HepG2 (cell line): Measurements from ENCODE around the gene SGPL1. TPM values are rescaled to one million over a fixed set of nuclear protein-coding genes. Genes with fewer than 3 reads are reported as not detected.

Source experiments
- ATAC-seq: fragments of 200-7000 bp; cut with Tn5 transposase; 3 replicates; pipeline ENCODE4 v1.9.1; 2020; ENCODE audit warnings: mild to moderate bottlenecking, moderate library complexity
- BruUV-seq: library from RNA; stranded (reverse); fragments of 400-500 nt; replicated peaks from 2 replicates; lab custom pipeline; 2021; lab: Mats Ljungman, UMichigan
- CTCF ChIA-PET: fragments of 300-600 bp; formaldehyde crosslinking; extraction: SDS; loops from one replicate; lab custom pipeline; 2021; ENCODE audit warnings: low total read pairs, inconsistent platforms, low intra/inter-chr PET ratio; lab: Yijun Ruan, JAX
- POLR2A ChIA-PET: fragments of 350-600 bp; sonication (Branson Sonifier 250); formaldehyde crosslinking; loops from one replicate; lab custom pipeline; 2020; ENCODE audit warnings: antibody characterized with exemption, inconsistent platforms; lab: Yijun Ruan, JAX
- DNase-seq: peaks from one replicate; pipeline ENCODE4 v3.0.0-alpha.2; 2015; ENCODE audit warnings: low spot score
- FAIRE-seq: peaks from 3 replicates; lab custom pipeline; 2011; peaks lifted over from hg19 to GRCh38; lab: Jason Lieb, UNC
- H2AFZ ChIP-seq: one replicate; pipeline ENCODE4 v1.6.1; 2011; ENCODE audit warnings: low read length, inconsistent platforms
- H3K27ac ChIP-seq: fragments of 300-600 bp; 3 replicates; pipeline ENCODE4 v1.8.0; 2011; ENCODE audit warnings: mixed run types, mild to moderate bottlenecking, mixed read lengths, low read length, inconsistent platforms; ENCODE audit not compliant: insufficient read depth; ENCODE audit errors: extremely low read length
- H3K27me3 ChIP-seq, 2 experiments: fragments of 200-600 bp in 1 of 2; 2 replicates in 1 of 2; 3 replicates in 1 of 2; pipeline versions ENCODE4 v1.6.0 to v1.8.0; 2011; ENCODE audit warnings: low read length in 2 of 2, mild to moderate bottlenecking in 2 of 2, moderate library complexity in 2 of 2, inconsistent platforms in 1 of 2; ENCODE audit not compliant: insufficient read depth in 2 of 2, control insufficient read depth in 1 of 2
- H3K36me3 ChIP-seq, 2 experiments: fragments of 200-600 bp in 1 of 2; replicated peaks in 1 of 2; 2 replicates in 1 of 2; 3 replicates in 1 of 2; pipeline versions ENCODE4 v1.5.1 to v1.8.0; 2011; ENCODE audit warnings: low read length in 2 of 2, inconsistent platforms in 1 of 2; ENCODE audit not compliant: insufficient read depth in 2 of 2, control insufficient read depth in 1 of 2
- H3K4me1 ChIP-seq: 2 replicates; pipeline ENCODE4 v1.5.1; 2012; ENCODE audit warnings: low read length, inconsistent platforms; ENCODE audit not compliant: insufficient read depth
- H3K4me2 ChIP-seq: 2 replicates; pipeline ENCODE4 v1.6.0; 2011; ENCODE audit warnings: low read depth, low read length, inconsistent platforms
- H3K4me3 ChIP-seq, 3 experiments: fragments of 200-600 bp in 1 of 3; sonication (generic), shearing (Covaris generic) in 1 of 3; replicated peaks in 1 of 3; 2 replicates each; pipeline ENCODE4 v1.5.1; 2011 to 2016; ENCODE audit warnings: low read length in 3 of 3, inconsistent platforms in 2 of 3, low read depth in 2 of 3, mild to moderate bottlenecking in 2 of 3, control low read depth in 1 of 3, mixed read lengths in 1 of 3; ENCODE audit not compliant: insufficient read depth in 1 of 3
- H3K79me2 ChIP-seq: one replicate; pipeline ENCODE4 v1.6.1; 2011; ENCODE audit warnings: low read length, inconsistent platforms; ENCODE audit not compliant: insufficient read depth
- H3K9ac ChIP-seq: 2 replicates; pipeline ENCODE4 v1.6.0; 2011; ENCODE audit warnings: mild to moderate bottlenecking, low read depth, low read length, inconsistent platforms; ENCODE audit not compliant: insufficient read depth
- H3K9me3 ChIP-seq: 2 replicates; pipeline ENCODE4 v1.5.1; 2012; ENCODE audit warnings: mild to moderate bottlenecking, low read length
- H4K20me1 ChIP-seq: 2 replicates; pipeline ENCODE4 v1.6.0; 2011; ENCODE audit warnings: inconsistent platforms, mild to moderate bottlenecking, low read length, moderate library complexity; ENCODE audit not compliant: insufficient read depth
- AHR ChIP-seq: IDR thresholded peaks from 2 replicates; pipeline ENCODE4 v1.6.1; 2018; ENCODE audit warnings: missing genetic modification reagents, missing compliant biosample characterization
- MED8 ChIP-seq: sonication (generic); formaldehyde crosslinking; IDR thresholded peaks from 2 replicates; pipeline ENCODE4 v1.8.1; 2023; ENCODE audit warnings: mild to moderate bottlenecking, missing genetic modification reagents; ENCODE audit not compliant: insufficient replicate concordance
- NFKBIZ ChIP-seq: IDR thresholded peaks from 2 replicates; pipeline ENCODE4 v1.6.1; 2018; ENCODE audit warnings: missing genetic modification reagents, missing compliant biosample characterization
- RNF2 ChIP-seq: fragments of 450-650 bp; conservative IDR thresholded peaks from 2 replicates; pipeline ENCODE4 v1.6.1; 2016; ENCODE audit warnings: low read depth
- ZNF136 ChIP-seq: sonication (generic); formaldehyde crosslinking; IDR thresholded peaks from 2 replicates; pipeline ENCODE4 v1.8.1; 2022; ENCODE audit warnings: low read depth, mild to moderate bottlenecking, moderate library complexity, missing genetic modification reagents
- ZNF430 ChIP-seq: sonication (generic); formaldehyde crosslinking; IDR thresholded peaks from 2 replicates; pipeline ENCODE4 v1.9.0; 2021; ENCODE audit warnings: mild to moderate bottlenecking, missing genetic modification reagents
- ZSCAN9 ChIP-seq: IDR thresholded peaks from 2 replicates; pipeline ENCODE4 v1.6.1; 2016; ENCODE audit warnings: borderline replicate concordance
- WGBS: methylation state at CpG from one replicate; pipeline ENCODE4 v1.1.6; 2017; ENCODE audit warnings: low lambda C conversion rate; 5-methylcytosine and 5-hydroxymethylcytosine counted together
- in situ Hi-C: cut with HindIII; loops from 2 replicates; pipeline ENCODE4 v1.10.0; 2017; ENCODE audit warnings: low pct_unique_long_range_greater_than_20kb; ENCODE audit not compliant: extremely low pct_ligation_motif_present
- intact Hi-C: fragments of 100-400 bp; cut with micrococcal nuclease; formaldehyde crosslinking; loops from one replicate; pipeline ENCODE4 v1.10.0; 2022; ENCODE audit not compliant: unreplicated experiment
- polyA plus RNA-seq, 8 experiments: library from polyadenylated mRNA; depleted of rRNA in 3 of 8; stranded (reverse) in 7 of 8; unstranded in 1 of 8; fragments of >200 nt; fragmentation: Illumina TruSeq in 4 of 8; extraction: Trizol in 4 of 8; gene quantifications; 2 replicates each; pipeline versions ENCODE4 v1.2.1 to v1.2.3, GENCODE V29; 2011 to 2016; ENCODE audit warnings: low read depth in 4 of 8, missing spikeins in 1 of 8, mixed read lengths in 1 of 8; ENCODE audit not compliant: insufficient read depth in 1 of 8
- total RNA-seq, 5 experiments: library from RNA; depleted of rRNA; stranded (reverse); fragments of >200 nt; fragmentation: Illumina TruSeq; extraction: Trizol; gene quantifications; 2 replicates each; pipeline ENCODE4 v1.2.3, GENCODE V29; 2016; ENCODE audit warnings: low read depth in 1 of 5
- TF ChIP-seq, protein P1 (sequence below), 2 experiments: sonication (generic) in 1 of 2; formaldehyde crosslinking in 1 of 2; IDR thresholded peaks; 2 replicates each; pipeline versions ENCODE4 v1.4.0 to v1.6.1; 2018 to 2020; ENCODE audit warnings: missing genetic modification reagents in 2 of 2, borderline replicate concordance in 1 of 2, low read depth in 1 of 2, mild to moderate bottlenecking in 1 of 2, missing biosample characterization in 1 of 2
- TF ChIP-seq, protein P2 (sequence below): sonication (generic); formaldehyde crosslinking; IDR thresholded peaks from 2 replicates; pipeline ENCODE4 v1.5.1; 2020; ENCODE audit warnings: missing genetic modification reagents, mild to moderate bottlenecking, borderline replicate concordance

Gene SGPL1
- total and polyA plus RNA-seq, 2 of the 13 experiments (the other 11 are each of a cell fraction or from before 2014, with no cell fraction given) = 17.6 to 25.0 TPM

DNA sequence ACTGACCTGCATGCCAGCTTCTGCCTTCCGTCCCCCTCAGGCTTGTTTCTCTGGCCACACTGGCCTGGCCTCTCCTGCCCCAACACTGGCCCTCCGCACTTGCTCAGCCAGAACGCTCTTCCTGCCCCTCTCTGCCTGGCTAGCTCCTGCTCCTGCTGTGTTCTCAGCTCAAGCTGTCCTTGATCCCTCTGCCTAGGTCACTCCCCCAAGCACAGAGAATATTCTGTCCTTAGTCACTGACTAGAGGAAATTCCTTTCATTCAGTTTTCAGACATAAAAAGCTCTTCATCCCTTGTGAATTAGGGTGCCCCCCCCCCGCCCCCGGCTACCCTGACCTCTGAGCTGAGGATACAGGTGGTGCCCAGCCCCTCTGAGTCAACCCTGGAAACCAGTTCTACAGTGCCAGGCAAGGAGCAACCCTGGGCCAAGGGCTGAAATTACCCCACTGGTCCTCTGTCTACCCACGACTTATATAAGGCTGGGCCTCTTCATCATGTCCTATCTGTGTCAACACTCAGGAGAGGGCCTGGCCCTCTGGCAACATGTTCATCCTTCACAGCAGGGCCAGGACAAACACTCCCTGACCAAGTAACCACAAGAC lies 6.6 kb upstream of the SGPL1 start:
- Histone ChIP-seq H3K79me2 (no peaks in the 10 kb centered on the region), H3K4me2 (no peak overlapping the region), H3K27ac (no peak overlapping the region), H3K27me3 (no peaks in the 10 kb centered on the region; a peak in 2 of 5 replicates), H3K9ac (no peak overlapping the region), H4K20me1 (no peaks in the 10 kb centered on the region), H3K36me3 (no peaks in the 10 kb centered on the region), H2AFZ (no peak overlapping the region), H3K4me3 (no peak overlapping the region), H3K4me1 (peaks cover 19% of the 10 kb centered on the region), H3K9me3 (no peaks in the 10 kb centered on the region)
- no TSS peak for BruUV-seq
- CTCF ChIA-PET = no interaction called here
- POLR2A ChIA-PET = no interaction called here
- WGBS = 45% methylated on average over 3 of the region's 6 CpGs
- peak; percentile 17 for DNase-seq
- in situ Hi-C loops = no loop called here
- intact Hi-C loops = no loop called here
- peak; percentile 71 for ATAC-seq
- no peak for TF ChIP-seq NFKBIZ (CRISPR knock-in tag)
- no peak for TF ChIP-seq ZNF430
- TF ChIP-seq MED8 (CRISPR knock-in tag) = no peak
- TF ChIP-seq ZNF136 = no peak
- TF ChIP-seq, protein P1, sequence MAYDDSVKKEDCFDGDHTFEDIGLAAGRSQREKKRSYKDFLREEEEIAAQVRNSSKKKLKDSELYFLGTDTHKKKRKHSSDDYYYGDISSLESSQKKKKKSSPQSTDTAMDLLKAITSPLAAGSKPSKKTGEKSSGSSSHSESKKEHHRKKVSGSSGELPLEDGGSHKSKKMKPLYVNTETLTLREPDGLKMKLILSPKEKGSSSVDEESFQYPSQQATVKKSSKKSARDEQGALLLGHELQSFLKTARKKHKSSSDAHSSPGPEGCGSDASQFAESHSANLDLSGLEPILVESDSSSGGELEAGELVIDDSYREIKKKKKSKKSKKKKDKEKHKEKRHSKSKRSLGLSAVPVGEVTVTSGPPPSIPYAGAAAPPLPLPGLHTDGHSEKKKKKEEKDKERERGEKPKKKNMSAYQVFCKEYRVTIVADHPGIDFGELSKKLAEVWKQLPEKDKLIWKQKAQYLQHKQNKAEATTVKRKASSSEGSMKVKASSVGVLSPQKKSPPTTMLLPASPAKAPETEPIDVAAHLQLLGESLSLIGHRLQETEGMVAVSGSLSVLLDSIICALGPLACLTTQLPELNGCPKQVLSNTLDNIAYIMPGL (CRISPR knock-in tag; IDR thresholded peaks at IDR 0.05; ENCODE audit: borderline replicate concordance in 1 of 2, low read depth in 1 of 2) = no peak
- no peak for FAIRE-seq

DNA sequence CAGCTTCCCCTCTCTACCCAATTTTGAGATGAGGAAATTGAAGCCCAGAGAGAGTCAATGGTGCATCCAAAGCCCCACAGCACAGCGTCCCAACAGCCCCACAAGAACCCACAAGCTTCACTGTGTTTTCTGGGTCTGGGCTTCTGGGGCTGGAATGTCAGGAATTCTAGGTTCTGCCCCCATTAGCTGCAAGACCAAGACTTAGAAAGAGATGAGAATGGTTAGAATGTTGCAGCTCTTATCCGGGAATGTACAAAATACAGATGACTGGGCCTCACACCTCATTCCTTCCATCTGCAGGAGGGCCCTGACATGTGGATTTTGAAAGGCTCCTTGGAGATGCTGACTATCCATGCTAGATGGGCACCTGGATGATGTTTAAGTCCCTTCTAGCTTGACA lies 6.0 kb upstream of the SGPL1 start:
- FAIRE-seq = no peak
- in situ Hi-C loops (no loop called here), intact Hi-C loops (no loop called here)
- no TSS peak for BruUV-seq
- no peak overlapping the region for H2AFZ ChIP-seq
- no peak overlapping the region for H3K4me3 ChIP-seq
- no peaks in the 10 kb centered on the region for H4K20me1 ChIP-seq
- WGBS = 0% methylated on average over 2 of the region's 2 CpGs
- POLR2A ChIA-PET = interaction anchor here (0.7 kb wide), 1 partner anchor 78 kb away, joined by 3 read pairs; no protein-coding TSS in a partner anchor
- H3K9me3 ChIP-seq = no peaks in the 10 kb centered on the region
- H3K4me2 ChIP-seq = no peak overlapping the region
- H3K36me3 ChIP-seq = no peaks in the 10 kb centered on the region
- H3K27me3 ChIP-seq = no peaks in the 10 kb centered on the region; a peak in 2 of 5 replicates
- H3K27ac ChIP-seq = no peak overlapping the region
- DNase-seq = no peak
- CTCF ChIA-PET = no interaction called here
- H3K79me2 ChIP-seq = no peaks in the 10 kb centered on the region
- H3K9ac ChIP-seq = no peak overlapping the region
- peaks cover 19% of the 10 kb centered on the region for H3K4me1 ChIP-seq
- no peak for ATAC-seq
- TF ChIP-seq, protein P2, sequence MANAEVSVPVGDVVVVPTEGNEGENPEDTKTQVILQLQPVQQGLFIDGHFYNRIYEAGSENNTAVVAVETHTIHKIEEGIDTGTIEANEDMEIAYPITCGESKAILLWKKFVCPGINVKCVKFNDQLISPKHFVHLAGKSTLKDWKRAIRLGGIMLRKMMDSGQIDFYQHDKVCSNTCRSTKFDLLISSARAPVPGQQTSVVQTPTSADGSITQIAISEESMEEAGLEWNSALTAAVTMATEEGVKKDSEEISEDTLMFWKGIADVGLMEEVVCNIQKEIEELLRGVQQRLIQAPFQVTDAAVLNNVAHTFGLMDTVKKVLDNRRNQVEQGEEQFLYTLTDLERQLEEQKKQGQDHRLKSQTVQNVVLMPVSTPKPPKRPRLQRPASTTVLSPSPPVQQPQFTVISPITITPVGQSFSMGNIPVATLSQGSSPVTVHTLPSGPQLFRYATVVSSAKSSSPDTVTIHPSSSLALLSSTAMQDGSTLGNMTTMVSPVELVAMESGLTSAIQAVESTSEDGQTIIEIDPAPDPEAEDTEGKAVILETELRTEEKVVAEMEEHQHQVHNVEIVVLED = no peak
- TF ChIP-seq ZSCAN9 (CRISPR knock-in tag) (no peak), RNF2 (no peak), AHR (CRISPR knock-in tag) (no peak)
